ES-I3 (cell line): Measurements from ENCODE around the gene ARHGAP15.

ENCODE experiments used
- H3K36me3 ChIP-seq: 2 replicates; pipeline ENCODE4 v1.6.1; 2013; ENCODE audit warnings: mild to moderate bottlenecking, low read length, control low read depth, moderate library complexity; ENCODE audit not compliant: insufficient read depth
- H3K4me1 ChIP-seq: 2 replicates; pipeline ENCODE4 v1.6.1; 2013; ENCODE audit warnings: mild to moderate bottlenecking, control low read depth, low read length; ENCODE audit not compliant: insufficient read depth
- H3K9ac ChIP-seq: 2 replicates; pipeline ENCODE4 v1.6.1; 2013; ENCODE audit warnings: low read depth, mild to moderate bottlenecking, low read length, moderate library complexity
- H3K9me3 ChIP-seq: 2 replicates; pipeline ENCODE4 v1.6.1; 2013; ENCODE audit warnings: mild to moderate bottlenecking, low read length, moderate library complexity; ENCODE audit not compliant: control insufficient read depth, insufficient read depth

The ARHGAP15 gene

DNA sequence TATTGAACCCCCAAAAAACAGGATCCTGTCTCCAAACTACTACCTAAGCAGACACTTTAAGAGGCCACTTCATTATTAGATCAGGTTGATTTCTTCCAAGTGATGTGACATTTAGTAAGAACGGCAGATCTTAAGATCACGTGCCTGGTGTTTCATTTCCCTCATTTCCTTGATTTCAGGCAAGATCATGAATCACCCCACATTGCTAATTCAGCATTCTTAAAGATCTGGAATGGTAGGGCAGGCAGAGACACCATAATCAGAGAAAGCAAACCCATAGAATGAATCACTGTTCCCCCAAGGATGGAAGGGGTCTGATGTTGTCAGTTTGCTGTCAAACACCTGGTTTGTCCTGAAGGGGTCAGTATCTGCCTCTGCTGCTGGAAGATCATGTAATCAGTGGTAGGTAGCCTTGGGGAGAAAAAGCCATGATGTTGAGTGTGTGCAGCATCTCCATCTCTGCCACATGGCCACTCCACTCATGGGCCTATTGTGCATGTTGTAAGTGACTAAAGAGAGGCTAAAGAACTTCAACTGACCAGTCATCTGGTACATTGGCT, 133.9 kb downstream of the ARHGAP15 start:
- peaks cover 9% of the 10 kb centered on the region for H3K4me1 ChIP-seq

DNA sequence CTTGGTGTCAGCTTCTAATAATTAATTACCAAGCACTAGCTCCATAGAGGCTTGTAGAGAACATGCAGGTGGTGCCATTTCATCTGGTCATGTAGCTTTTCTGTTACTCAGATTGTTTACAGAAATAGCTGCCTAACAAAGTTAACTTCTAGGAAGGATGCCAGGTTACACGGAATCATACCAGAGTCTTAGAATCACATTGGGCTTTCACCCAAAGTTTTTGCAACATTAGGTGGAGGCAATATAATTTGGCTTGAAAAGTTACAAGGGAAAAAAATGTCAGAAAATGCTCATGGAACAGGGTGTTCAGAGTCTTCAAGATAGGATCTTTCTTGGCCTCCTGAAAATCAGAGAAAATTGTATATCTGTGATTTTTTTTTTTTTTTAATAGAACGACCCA, 135.6 kb downstream of the ARHGAP15 start:
- H3K9ac ChIP-seq = no peak overlapping the region
- H3K4me1 ChIP-seq = no peaks in the 10 kb centered on the region
- H3K9me3 ChIP-seq = no peaks in the 10 kb centered on the region
- H3K36me3 ChIP-seq = no peaks in the 10 kb centered on the region

More for the DNA sequence above, 133.9 kb downstream of the ARHGAP15 start:
- H3K9me3 ChIP-seq = no peaks in the 10 kb centered on the region
- H3K36me3 ChIP-seq = no peaks in the 10 kb centered on the region
- H3K9ac ChIP-seq = no peak overlapping the region

DNA sequence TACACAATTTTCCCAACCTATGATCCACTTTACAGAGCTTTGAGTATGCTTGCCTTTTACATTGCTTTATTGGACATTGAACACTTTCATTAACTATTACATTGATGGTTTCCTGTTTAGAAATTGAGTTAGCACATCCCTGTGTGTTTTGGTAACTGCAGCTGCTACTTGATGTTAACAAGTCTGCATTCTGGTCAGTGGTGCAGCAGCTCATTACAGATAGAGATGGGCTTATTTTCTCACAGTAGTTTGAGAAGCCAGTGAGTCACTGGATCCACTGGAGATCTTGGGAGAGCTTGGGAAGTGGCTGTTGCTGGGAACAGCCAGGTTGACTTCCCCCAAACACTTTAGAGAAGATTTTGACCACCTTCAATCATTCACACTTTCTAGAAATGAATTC, 150.5 kb downstream of the ARHGAP15 start:
- Histone ChIP-seq H3K4me1 (no peaks in the 10 kb centered on the region), H3K36me3 (no peaks in the 10 kb centered on the region), H3K9me3 (no peaks in the 10 kb centered on the region), H3K9ac (no peak overlapping the region)

DNA sequence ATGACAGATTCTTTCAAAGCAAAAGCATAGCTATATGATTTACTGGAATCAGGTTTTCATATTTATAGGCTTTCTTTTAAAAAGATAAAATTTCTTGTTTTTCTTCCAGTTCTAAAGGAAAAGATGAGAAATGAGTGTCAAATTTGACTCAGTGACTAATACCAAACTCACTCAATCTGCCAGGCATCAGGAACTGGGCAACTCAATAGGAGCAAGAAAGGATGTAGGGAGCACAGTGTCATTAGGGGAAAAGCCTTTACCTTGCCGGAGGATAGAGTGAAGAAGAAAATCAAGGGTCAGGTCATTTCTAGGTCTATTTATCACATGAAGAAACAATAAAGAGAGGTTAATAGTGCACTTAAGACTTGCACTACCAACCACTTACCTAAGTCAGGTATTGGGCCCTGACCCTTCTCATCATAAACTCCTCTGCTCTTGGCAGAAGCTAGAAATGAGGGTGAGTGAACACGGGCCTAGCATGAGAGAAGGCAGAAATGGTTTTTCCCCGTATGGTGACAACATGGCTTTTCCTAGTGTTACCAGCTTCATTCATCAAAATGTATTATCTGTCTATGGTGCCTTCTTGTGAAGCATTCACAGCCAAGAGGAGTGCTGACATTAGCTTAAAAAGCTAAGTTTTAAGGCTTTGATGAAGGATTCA, 151.0 kb downstream of the ARHGAP15 start:
- Histone ChIP-seq H3K36me3 (no peaks in the 10 kb centered on the region), H3K9ac (no peak overlapping the region), H3K4me1 (no peaks in the 10 kb centered on the region), H3K9me3 (no peaks in the 10 kb centered on the region)

DNA sequence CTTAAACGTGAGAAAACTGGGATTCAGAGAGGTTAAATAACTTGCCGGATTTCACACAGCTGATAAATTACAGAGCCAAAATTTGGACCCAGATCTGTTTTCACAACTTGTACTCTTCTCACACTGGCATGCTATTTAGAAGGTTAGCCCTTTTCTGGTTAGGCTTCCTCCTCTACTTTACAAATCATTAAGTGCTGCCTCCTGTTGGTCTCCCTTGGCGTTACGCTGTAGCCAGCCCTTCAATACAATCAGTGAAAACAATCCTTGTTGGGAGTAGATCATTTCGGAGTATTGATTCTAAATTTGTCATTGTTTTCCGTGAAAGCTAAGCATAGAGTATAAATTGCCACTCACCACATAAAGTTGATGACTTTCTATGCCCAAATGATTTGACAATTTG, 153.5 kb downstream of the ARHGAP15 start:
- no peaks in the 10 kb centered on the region for H3K36me3 ChIP-seq
- H3K9me3 ChIP-seq = no peaks in the 10 kb centered on the region
- H3K4me1 ChIP-seq = no peaks in the 10 kb centered on the region
- H3K9ac ChIP-seq = no peak overlapping the region

DNA sequence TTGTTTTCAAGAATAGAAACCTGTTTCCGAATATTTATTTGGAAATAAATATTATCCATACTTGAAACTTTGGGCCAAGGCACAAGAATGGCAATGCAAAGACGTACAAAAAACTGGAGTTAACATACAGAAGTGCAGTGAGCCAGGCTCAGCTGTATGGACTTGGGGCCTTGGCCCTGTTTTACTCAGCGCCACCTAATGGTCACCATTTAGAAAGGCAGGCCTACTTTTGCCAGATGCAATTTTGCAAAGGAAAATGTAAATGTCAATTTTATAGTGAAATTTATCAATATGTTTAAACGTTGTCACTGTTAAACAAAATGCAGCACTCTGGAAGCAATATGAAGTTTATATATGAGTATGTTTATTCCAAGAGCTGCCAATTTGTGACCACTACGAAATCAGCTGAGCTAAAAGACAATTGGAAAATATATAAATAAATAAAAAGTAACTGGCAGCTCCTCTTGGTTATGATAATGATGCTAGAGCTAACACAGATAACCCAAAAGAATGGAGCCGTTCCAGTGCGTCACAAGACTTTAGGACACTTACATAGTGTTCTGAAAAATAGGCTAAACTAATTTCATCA, 155.0 kb downstream of the ARHGAP15 start:
- H3K4me1 ChIP-seq = no peaks in the 10 kb centered on the region
- no peak overlapping the region for H3K9ac ChIP-seq
- H3K9me3 ChIP-seq = no peaks in the 10 kb centered on the region
- no peaks in the 10 kb centered on the region for H3K36me3 ChIP-seq

DNA sequence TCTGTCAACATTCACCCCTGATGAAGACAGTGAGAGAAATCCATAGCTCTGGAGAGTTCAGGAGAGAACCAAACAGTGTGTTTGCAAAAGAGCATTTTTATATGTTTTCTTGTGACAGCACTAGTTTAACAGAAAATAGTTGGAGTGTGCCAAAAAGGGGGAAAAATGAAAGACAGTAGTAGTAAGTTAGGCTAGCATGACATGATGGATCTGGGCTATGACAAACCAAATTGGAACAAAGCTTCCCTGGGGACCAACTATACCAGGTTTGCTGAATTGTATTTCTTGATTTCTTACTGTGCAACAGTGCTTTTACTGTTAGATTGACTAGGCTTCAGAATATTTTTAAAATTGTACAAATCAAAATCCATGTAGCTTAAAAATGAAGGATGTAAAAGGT, 159.8 kb downstream of the ARHGAP15 start:
- Histone ChIP-seq H3K36me3 (no peaks in the 10 kb centered on the region), H3K9me3 (no peaks in the 10 kb centered on the region), H3K9ac (no peak overlapping the region), H3K4me1 (no peaks in the 10 kb centered on the region)

DNA sequence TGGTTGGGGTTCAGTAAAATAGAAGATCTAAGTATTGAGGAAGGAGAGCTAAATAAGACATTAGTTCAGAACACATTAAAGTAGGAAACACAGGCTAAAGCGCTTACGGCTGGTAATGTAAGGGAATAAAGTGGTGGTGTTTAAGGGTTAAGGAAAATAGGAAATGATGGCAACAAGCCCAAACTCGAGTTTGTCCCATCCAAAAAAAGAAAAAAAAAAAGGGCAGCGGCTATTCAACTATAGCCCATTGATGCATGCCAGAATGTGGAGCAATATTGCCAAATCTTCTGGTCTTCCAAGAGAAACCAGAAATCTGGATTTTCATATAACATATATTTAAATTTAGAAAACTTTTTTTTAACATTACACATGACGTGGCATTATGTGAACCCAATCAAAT, 161.0 kb downstream of the ARHGAP15 start:
- Histone ChIP-seq H3K9me3 (no peaks in the 10 kb centered on the region), H3K4me1 (no peaks in the 10 kb centered on the region), H3K36me3 (no peaks in the 10 kb centered on the region), H3K9ac (no peak overlapping the region)

DNA sequence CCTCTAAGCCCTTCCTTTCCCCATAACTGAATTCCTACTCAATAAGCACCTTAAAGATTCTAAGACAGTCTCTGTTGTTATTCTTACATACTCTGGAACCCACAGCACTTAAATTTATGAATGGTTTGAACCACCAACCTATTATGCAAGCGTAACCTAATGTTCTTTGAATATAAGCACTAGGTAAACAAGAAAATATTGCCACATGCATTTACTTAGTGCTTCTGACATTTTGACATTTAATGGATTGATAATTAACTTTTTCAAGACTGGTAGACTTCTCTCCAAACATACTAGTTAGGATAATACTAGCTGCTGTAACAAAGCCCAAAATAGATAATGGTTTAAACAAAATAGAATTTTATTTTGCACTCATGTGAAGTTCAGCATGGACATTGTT, 164.8 kb downstream of the ARHGAP15 start:
- H3K9me3 ChIP-seq = no peaks in the 10 kb centered on the region
- no peaks in the 10 kb centered on the region for H3K36me3 ChIP-seq
- H3K9ac ChIP-seq = no peak overlapping the region
- H3K4me1 ChIP-seq = 0 out of 2 replicates have a peak, but pooled peaks cover 4% of the 10 kb centered on the region

DNA sequence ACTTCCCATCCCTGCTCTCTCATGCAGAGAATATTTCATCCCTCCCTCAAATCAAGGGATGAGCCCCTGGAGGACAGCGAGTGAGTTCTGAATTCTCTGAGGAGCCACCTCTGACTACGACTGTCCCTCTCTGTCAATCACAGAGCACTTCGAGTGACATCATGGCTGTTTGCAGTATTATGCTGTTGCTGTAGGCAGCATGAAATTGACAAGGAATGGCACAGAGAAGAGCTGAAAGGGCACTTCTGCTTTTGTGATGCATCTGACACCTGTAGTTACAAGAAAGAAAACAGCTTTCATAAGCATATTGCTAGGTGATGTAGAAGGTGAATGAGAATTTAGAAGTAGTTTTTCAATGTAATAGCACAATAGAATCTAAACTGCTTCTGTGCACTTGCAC, 166.9 kb downstream of the ARHGAP15 start:
- H3K36me3 ChIP-seq = no peaks in the 10 kb centered on the region
- no peaks in the 10 kb centered on the region for H3K9me3 ChIP-seq
- H3K9ac ChIP-seq = no peak overlapping the region
- H3K4me1 ChIP-seq = 0 out of 2 replicates have a peak, but pooled peaks cover 4% of the 10 kb centered on the region

DNA sequence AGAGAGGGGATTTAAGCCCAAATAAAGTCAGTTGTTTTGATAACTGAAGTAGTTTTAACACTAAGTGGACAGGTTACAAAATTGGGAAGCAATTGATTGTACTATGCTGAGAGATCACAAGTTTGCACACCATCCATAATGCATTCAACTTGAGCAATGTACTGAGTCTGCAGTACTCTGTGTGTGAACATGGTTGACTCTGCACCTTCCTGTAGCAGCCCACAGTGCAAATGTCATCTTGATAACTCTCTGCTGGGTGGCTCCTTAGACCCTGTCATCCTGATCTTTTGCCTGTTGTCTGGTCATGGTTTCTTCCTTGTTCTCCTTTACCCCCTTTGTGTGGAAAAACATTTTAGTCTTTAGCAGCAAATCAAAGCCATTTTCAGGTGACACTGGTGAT, 168.0 kb downstream of the ARHGAP15 start:
- no peaks in the 10 kb centered on the region for H3K9me3 ChIP-seq
- H3K4me1 ChIP-seq = 0 out of 2 replicates have a peak, but pooled peaks cover 4% of the 10 kb centered on the region
- H3K36me3 ChIP-seq = no peaks in the 10 kb centered on the region
- H3K9ac ChIP-seq = no peak overlapping the region

DNA sequence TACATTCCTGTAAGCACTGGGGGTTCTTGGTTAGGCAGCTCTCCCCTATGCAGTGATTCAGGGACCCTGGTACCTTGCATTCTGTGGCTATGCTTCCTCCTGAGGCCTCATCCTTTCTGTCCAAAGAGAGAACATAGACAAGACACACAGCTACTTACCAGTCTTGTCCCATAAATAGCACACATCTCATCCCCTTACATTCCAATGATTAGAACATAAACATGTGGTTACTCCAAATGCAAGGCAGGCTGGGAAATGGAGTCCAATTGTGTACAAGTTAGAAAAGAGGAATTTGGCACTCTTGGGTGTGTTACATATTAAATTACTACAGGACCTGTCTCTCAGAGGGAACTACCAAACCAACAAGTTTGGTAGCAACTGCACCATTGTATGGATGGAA, 171.3 kb downstream of the ARHGAP15 start:
- H3K36me3 ChIP-seq = no peaks in the 10 kb centered on the region
- 0 out of 2 replicates have a peak, but pooled peaks cover 4% of the 10 kb centered on the region for H3K4me1 ChIP-seq
- no peaks in the 10 kb centered on the region for H3K9me3 ChIP-seq
- no peak overlapping the region for H3K9ac ChIP-seq

DNA sequence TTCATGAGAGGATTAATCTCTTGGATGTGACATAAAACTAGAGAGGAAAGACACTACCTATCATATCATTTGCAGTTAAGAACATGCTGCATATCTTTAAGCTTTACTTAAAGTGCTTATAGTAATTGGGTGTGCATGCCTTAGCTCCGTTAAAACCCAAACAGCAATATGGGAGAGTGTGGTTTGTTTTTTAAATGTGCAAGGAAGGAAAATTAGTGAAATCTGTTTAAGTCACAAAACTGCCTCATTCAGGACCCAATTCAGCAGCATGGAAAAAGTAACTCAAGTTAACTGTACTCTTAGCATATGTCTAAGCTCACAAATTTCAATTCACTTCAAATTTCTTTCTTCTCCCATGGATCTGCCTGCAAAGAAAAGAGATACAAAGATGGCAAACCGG, 182.2 kb downstream of the ARHGAP15 start:
- Histone ChIP-seq H3K9ac (no peak overlapping the region), H3K4me1 (no peaks in the 10 kb centered on the region), H3K36me3 (no peaks in the 10 kb centered on the region), H3K9me3 (no peaks in the 10 kb centered on the region)

DNA sequence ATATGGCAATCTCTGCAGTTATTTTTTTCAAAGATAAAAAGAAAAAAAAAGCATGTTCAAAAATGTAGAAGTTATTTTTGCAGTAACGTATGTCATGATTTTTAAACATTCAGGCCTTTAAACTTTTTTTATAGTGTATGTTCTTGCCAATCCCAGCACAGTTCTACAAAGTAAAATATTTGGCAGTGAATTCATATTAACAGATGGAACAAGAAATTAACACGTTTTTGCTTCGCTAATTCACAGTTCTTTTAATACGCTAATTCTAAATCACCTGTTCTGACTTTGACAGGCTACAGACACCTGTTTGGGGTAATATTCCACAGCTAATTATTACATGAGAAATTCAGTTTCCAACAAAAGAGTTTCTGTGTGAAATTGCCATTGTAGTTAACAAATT, 183.2 kb downstream of the ARHGAP15 start:
- H3K36me3 ChIP-seq = no peaks in the 10 kb centered on the region
- no peaks in the 10 kb centered on the region for H3K4me1 ChIP-seq
- no peak overlapping the region for H3K9ac ChIP-seq
- H3K9me3 ChIP-seq = no peaks in the 10 kb centered on the region

DNA sequence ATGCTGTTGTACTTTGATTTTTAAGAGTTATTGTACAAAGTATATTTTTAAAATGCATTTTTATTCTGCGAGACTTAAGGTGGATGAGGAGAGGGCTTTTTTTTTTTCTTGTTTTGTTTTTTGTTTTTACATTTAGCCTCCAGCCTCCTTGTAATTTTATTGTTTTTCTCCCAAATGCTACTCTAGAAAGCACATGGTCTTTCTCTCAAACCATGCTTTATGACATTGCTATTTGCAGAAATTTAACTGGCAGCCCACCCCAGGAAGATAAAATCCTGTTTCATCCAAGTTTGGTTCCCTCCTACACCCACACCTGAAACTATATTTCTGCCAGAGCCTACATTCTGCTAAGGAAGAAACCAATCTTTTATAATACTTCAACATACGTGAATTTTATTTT, 184.6 kb downstream of the ARHGAP15 start:
- H3K9me3 ChIP-seq = no peaks in the 10 kb centered on the region
- no peak overlapping the region for H3K9ac ChIP-seq
- no peaks in the 10 kb centered on the region for H3K36me3 ChIP-seq
- H3K4me1 ChIP-seq = no peaks in the 10 kb centered on the region
